Stimulated activated CD4-positive, alpha-beta T cell treated with anti-CD3 and anti-CD28 coated beads, Interleukin-4, amount 100 ng/mL, for 48 hours (primary cell): ENCODE measurements around the gene RSBN1L.
A peak's percentile ranks its signal among the peaks of the same experiment; 100 is the strongest.
"Not testable (repeated sequence)": the region's sequence is repeated elsewhere in the genome, so short reads cannot be mapped to it uniquely, and the experiment has no call there.

Experiments
- DNase-seq, 2 donors: peaks; one replicate each; pipeline ENCODE4 v3.0.0-alpha.2; 2020; ENCODE audit warnings: low read depth in 2 of 2

RSBN1L gene

GRCh38 chr7:77766801-77767605, 70.7 kb downstream of the RSBN1L start:
- DNase-seq = no peak

DNA sequence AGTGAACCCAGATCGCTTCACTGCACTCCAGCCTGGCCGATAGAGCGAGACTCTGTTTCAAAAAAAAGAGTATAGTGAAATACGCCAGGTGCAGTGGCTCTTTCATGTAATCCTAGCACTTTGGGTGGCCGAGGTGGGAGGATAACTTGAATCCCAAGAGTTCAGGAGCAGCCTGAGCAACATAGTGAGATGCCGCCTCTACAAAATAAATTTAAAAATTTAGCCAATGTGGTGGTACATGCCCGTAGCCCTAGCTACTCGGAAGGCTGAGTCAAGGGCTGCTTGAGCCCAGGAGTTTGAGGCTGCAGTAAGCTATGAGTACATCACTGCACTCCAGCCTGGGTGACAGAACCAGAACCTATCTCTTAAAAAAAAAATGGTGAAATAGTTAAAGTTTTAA, 74.1 kb downstream of the RSBN1L start:
- no peak for DNase-seq

DNA sequence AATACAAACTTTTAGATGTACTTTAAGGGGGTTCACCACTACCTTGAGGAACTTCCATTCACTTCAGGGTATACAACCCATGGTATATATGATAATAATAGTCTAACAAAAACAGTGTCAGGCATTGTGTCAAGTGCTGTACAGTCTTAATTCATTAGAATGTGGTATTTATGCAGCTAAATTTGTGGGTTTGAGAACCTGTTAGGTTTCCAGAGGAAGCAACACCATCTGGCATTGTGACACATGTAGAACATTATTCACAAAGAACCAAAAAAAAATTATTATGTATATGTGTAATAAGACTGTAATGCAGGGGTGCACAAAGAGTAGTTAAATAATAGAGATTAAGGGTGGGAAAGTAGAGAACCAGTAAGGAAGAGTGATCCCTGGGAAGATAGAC, 75.6 kb downstream of the RSBN1L start:
- DNase-seq = no peak

DNA sequence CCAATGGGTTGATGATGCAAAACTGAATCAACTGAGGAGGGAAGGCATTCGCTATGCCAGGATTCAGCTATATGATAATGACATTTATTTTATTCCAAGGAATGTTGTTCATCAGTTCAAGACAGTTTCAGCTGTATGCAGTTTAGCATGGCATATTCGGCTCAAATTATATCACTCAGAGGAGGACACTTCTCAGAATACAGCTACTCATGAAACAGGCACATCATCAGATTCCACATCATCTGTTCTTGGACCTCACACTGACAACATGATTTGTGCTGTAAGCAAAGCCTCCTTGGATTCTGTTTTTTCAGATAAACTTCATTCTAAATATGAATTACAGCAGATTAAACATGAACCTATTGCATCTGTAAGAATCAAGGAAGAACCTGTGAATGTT, 82.3 kb downstream of the RSBN1L start:
- no peak for DNase-seq

- DNase-seq = no peak
Measured at GRCh38 chr7:77782383-77782782, 86.1 kb downstream of the RSBN1L start.

- DNase-seq = no peak
Measured at GRCh38 chr7:77783111-77783510, 86.9 kb downstream of the RSBN1L start.

GRCh38 chr7:77783545-77783944, 87.3 kb downstream of the RSBN1L start:
- no peak for DNase-seq

DNA sequence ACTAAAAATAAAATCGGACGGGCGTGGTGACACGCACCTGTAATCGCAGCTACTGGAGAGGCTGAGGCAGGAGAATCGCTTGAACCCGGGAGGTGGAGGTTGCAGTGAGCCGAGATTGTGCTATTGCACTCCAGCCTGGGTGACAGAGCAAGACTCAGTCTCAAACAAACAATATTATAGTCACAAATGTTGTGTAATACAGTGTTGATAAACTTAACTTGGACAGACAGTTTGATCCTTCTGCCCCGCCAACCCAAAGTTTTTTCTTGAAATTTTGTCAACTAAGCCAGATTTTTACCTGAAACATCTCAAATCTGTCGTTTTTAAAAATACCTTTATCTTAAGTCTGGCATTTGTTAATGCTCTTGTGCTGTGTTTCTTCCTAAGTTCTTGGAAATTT, 88.2 kb downstream of the RSBN1L start:
- DNase-seq = not testable (repeated sequence)

GRCh38 chr7:77786018-77786417, 89.8 kb downstream of the RSBN1L start:
- no peak for DNase-seq

DNA sequence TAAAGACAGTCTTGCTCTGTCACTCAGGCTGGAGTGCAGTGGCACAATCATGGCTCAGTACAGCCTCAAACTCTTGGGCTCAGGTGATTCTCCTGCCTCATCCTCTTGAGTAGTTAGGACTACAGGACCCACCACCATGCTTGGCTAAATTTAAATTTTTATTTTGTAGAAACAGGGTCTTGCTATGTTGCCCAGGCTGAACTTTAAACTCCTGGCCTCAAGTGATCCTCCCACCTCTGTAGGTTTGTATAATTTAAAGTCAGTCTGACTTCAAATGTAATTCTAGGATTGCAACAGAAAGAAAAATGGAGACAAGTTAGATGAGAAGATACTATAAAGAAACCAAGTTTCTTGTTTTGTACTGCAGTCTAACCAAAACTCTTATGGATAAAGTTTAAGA, 90.5 kb downstream of the RSBN1L start:
- no peak for DNase-seq

- no peak for DNase-seq
Measured at GRCh38 chr7:77788327-77788902, 92.2 kb downstream of the RSBN1L start.

DNA sequence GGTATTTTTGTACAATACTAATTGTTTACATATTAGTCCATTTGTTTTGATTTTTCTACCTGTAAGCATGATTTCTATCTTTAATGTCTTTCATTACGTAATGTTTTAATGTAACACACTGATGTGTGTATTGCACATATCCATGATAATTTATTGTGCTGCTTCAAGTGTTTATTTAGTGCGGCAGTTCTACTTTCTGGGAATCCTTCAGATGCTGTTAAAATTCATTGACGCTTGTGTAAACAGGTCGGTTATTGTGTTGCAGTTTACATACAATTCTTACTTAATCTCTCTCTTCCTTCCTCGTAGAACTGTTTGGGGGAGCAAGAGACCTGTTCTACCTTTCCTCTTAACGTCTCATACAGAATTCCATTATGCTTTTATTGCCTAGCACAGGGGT, 95.1 kb downstream of the RSBN1L start:
- no peak for DNase-seq

DNA sequence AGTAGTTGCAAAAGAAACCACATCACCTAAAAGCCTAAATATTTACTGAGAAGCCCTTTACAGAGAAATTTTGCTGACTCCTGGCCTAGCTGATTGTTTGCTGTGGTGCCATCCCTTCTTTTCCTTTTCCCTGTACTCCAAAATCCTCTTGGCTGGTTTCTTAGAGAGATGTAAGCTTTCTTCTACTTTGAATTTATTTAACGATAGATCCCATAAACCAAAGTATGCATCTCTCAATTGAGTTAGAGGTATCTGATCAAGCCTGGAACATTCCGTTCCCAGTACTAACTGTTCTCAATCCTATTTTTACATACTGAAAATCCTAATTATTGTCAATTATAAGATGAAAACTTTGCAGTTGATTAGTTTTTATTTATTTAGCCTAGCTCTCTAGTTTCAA, 95.7 kb downstream of the RSBN1L start:
- no peak for DNase-seq

DNA sequence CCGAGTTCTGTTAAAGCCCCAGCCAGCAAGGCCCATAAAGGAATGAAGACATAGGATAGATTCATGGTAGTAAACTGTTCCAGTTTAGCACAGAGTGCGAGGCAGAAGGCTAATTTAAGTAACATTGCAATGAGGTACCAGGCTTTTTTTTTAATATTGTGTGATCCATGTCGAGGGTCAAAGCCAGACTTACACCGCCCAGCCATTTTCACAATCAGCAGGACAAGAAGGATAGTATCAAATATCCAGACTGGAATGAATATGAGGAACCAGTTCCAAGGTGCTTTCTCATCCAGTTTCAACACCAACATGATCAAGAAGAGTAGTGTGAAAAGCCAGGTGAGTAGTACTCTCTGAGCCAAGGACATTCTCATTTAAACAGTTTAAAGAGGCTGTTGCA, 97.7 kb downstream of the RSBN1L start:
- DNase-seq = no peak

GRCh38 chr7:77796109-77796508, 99.8 kb downstream of the RSBN1L start:
- DNase-seq = no peak

GRCh38 chr7:77796960-77797359, 100.7 kb downstream of the RSBN1L start:
- DNase-seq = no peak

- DNase-seq = peak in 1 of 2 donors; percentile 25
Measured at GRCh38 chr7:77797734-77798393, 101.6 kb downstream of the RSBN1L start.

GRCh38 chr7:77798394-77799077, 102.3 kb downstream of the RSBN1L start, which contains the start of the genes PHTF2 and TMEM60:
PHTF2 (plus strand) TSS chr7:77798773.
TMEM60 (minus strand) TSS chr7:77798434; CDS start chr7:77794373, 4,061 bp downstream.
- DNase-seq = peak; percentile 89 to 95

- peak in 1 of 2 donors; percentile 2 for DNase-seq
Measured at GRCh38 chr7:77799078-77799964, 103.1 kb downstream of the RSBN1L start.

- DNase-seq = no peak
Measured at GRCh38 chr7:77800158-77800557, 103.9 kb downstream of the RSBN1L start.

- DNase-seq = no peak
Measured at GRCh38 chr7:77800730-77801129, 104.5 kb downstream of the RSBN1L start.
